Measurements from ENCODE around the gene CNBD2. TPM values are rescaled to one million over a fixed set of nuclear protein-coding genes. Genes with fewer than 3 reads are reported as not detected.
"Not testable (repeated sequence)": the region's sequence is repeated elsewhere in the genome, so short reads cannot be mapped to it uniquely, and the experiment has no call there.

CNBD2 gene
- total RNA-seq, 1 experiment from 2014 or later = 3.1 TPM

DNA sequence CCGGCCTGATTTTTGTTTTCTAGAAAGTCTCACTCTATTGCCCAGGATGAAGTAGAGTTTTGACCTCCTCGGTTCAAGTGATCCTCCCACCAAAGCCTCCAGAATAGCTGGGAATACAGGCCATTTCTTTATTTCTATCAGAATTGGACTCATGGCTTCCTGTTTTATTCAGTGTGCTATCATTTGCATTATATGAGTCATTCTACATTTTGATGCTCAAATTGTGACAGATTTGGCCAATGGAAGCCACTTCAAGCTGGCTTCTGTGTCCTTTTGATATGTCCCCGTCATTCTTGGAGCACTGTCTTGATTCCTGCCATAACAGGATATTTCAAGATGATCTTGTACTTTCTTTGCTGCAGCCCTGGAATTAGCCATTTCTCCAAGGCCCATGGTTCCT is 75.1 kb downstream of the CNBD2 start:
- ChIA-PET POLR2A (ENCODE audit: low non-redundant PET) (no interaction called here), CTCF (no interaction called here)
- H3K9me3 ChIP-seq (ENCODE audit: low read depth, low read length, poor library complexity, severe bottlenecking) = no peaks in the 10 kb centered on the region
- H3K4me3 ChIP-seq (ENCODE audit: low read depth, low read length, poor library complexity, severe bottlenecking) = no peak overlapping the region
- H3K4me1 ChIP-seq (ENCODE audit: insufficient read depth, low read length, poor library complexity, severe bottlenecking) = no peaks in the 10 kb centered on the region
- intact Hi-C loops (cut with micrococcal nuclease; ENCODE audit: unreplicated experiment) = no loop called here
- no peak for TF ChIP-seq EZH2 (IDR thresholded peaks at IDR 0.05; ENCODE audit: borderline replicate concordance, low read depth, low read length, poor library complexity, severe bottlenecking)
- TF ChIP-seq, protein P1, sequence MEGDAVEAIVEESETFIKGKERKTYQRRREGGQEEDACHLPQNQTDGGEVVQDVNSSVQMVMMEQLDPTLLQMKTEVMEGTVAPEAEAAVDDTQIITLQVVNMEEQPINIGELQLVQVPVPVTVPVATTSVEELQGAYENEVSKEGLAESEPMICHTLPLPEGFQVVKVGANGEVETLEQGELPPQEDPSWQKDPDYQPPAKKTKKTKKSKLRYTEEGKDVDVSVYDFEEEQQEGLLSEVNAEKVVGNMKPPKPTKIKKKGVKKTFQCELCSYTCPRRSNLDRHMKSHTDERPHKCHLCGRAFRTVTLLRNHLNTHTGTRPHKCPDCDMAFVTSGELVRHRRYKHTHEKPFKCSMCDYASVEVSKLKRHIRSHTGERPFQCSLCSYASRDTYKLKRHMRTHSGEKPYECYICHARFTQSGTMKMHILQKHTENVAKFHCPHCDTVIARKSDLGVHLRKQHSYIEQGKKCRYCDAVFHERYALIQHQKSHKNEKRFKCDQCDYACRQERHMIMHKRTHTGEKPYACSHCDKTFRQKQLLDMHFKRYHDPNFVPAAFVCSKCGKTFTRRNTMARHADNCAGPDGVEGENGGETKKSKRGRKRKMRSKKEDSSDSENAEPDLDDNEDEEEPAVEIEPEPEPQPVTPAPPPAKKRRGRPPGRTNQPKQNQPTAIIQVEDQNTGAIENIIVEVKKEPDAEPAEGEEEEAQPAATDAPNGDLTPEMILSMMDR (conservative IDR thresholded peaks at IDR 0.05; ENCODE audit: low read depth, low read length) = no peak
- H3K27me3 ChIP-seq (replicated peaks; ENCODE audit: insufficient read depth, low read depth, low read length, poor library complexity) = no peaks in the 10 kb centered on the region
- BruUV-seq (replicated peaks) = no TSS peak
- no peak for DNase-seq (ENCODE audit: low spot score)
- H3K36me3 ChIP-seq (ENCODE audit: insufficient read depth, low read length, poor library complexity, severe bottlenecking) = peaks cover 5% of the 10 kb centered on the region
- H3K27ac ChIP-seq (ENCODE audit: low read depth, low read length, poor library complexity, severe bottlenecking) = no peak overlapping the region

DNA sequence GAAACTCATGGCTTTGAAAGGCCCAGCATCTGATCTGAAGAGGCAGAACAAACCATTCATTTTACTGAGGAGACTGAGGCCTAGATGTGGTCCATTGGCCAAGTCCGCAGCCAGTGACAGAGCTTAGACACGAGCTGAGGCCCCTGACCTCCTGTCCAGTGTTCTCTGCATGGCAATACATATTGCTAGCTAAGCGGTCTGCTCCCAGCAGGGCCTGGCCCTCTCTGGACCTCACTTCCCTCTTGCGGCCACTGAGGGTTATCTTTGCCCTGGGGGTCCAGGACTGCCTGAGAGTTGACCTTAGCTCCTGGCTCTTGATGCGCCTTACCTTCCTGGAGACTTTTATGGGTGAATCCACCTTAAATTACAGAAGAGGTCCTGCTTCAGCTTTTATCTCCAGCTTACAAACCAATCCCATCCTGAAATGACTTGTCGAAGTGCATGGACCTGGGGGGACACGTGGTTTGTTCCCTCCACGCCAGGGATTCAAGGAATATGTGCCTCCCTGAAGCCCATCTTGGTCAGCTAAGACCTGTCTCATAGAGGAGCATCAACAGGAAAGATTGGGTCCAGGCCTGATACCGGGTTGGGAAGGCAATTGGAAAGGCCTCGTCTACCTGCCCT is 75.6 kb downstream of the CNBD2 start:
- BruUV-seq (replicated peaks) = no TSS peak
- Histone ChIP-seq H3K4me3 (ENCODE audit: low read depth, low read length, poor library complexity, severe bottlenecking) (no peak overlapping the region), H3K4me1 (ENCODE audit: insufficient read depth, low read length, poor library complexity, severe bottlenecking) (no peaks in the 10 kb centered on the region), H3K9me3 (ENCODE audit: low read depth, low read length, poor library complexity, severe bottlenecking) (no peaks in the 10 kb centered on the region), H3K27me3 (replicated peaks; ENCODE audit: insufficient read depth, low read depth, low read length, poor library complexity) (no peaks in the 10 kb centered on the region), H3K36me3 (ENCODE audit: insufficient read depth, low read length, poor library complexity, severe bottlenecking) (peaks cover 5% of the 10 kb centered on the region), H3K27ac (ENCODE audit: low read depth, low read length, poor library complexity, severe bottlenecking) (no peak overlapping the region)
- DNase-seq (ENCODE audit: low spot score) = no peak
- intact Hi-C loops (cut with micrococcal nuclease; ENCODE audit: unreplicated experiment) = no loop called here
- CTCF ChIA-PET = no interaction called here
- no peak for TF ChIP-seq EZH2 (IDR thresholded peaks at IDR 0.05; ENCODE audit: borderline replicate concordance, low read depth, low read length, poor library complexity, severe bottlenecking)
- TF ChIP-seq, protein P1 (conservative IDR thresholded peaks at IDR 0.05; ENCODE audit: low read depth, low read length) = no peak
- POLR2A ChIA-PET (ENCODE audit: low non-redundant PET) = interaction anchor here (0.6 kb wide), 1 partner anchor 235 kb away, joined by 10 read pairs; no protein-coding TSS in a partner anchor

DNA sequence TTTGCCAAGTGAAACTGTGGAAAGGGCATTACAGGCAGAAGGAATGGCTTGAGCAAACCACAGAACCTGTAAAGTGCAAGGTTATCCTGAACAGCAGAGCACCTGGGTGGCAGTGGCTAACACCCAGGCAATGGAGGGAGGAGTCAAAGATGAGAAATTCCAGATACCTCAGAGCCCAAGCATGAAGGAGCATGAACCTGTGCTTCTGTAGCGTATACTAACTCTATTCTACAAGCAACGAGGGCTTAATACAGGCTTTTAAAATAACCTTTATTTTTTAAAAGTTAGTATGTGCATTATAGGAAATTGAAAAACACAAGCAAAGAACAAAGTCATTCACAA is 77.0 kb downstream of the CNBD2 start:
- BruUV-seq (replicated peaks) = no TSS peak
- intact Hi-C loops (cut with micrococcal nuclease; ENCODE audit: unreplicated experiment) = no loop called here
- H3K27me3 ChIP-seq (replicated peaks; ENCODE audit: insufficient read depth, low read depth, low read length, poor library complexity) = no peaks in the 10 kb centered on the region
- DNase-seq (ENCODE audit: low spot score) = no peak
- H3K9me3 ChIP-seq (ENCODE audit: low read depth, low read length, poor library complexity, severe bottlenecking) = no peaks in the 10 kb centered on the region
- ChIA-PET CTCF (no interaction called here), POLR2A (ENCODE audit: low non-redundant PET) (interaction anchor here (0.6 kb wide), 1 partner anchor 11 kb away, joined by 11 read pairs; no protein-coding TSS in a partner anchor)
- peaks cover 5% of the 10 kb centered on the region for H3K36me3 ChIP-seq (ENCODE audit: insufficient read depth, low read length, poor library complexity, severe bottlenecking)
- TF ChIP-seq EZH2 (IDR thresholded peaks at IDR 0.05; ENCODE audit: borderline replicate concordance, low read depth, low read length, poor library complexity, severe bottlenecking) = no peak
- TF ChIP-seq, protein P1 (conservative IDR thresholded peaks at IDR 0.05; ENCODE audit: low read depth, low read length) = no peak
- no peaks in the 10 kb centered on the region for H3K4me1 ChIP-seq (ENCODE audit: insufficient read depth, low read length, poor library complexity, severe bottlenecking)
- H3K27ac ChIP-seq (ENCODE audit: low read depth, low read length, poor library complexity, severe bottlenecking) = no peak overlapping the region
- no peak overlapping the region for H3K4me3 ChIP-seq (ENCODE audit: low read depth, low read length, poor library complexity, severe bottlenecking)

DNA sequence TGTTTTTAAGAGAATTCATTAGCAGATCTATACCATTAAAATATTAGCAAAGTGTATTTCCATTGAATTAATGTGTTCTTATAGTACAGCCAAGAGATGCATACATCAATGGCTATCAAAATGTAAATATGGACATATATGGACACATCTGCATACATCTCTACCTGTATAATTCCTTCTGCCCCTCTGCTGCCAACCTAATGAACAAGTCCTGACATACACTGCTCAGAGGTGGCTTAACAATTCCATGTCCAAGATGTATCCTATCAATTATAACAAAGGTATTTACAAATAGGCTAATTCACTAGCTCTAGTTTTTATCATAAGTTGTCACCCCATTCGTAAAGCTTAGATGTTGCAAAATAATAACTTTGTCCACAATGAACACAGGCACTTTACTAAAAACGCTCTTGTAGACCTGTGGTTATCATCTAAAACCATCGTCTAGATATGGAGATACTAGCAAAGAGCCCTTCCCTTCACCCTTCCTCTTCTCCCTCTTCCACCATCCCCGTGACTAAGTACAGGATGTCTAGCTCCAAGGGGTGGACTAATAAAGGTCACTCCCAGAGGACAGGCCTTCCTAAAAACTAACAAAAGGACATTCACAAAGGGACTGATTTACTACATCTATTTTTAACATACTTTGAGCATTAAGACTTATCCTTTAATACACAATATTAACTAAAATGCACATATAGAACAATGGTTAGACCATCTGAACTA is 77.8 kb downstream of the CNBD2 start:
- H3K4me1 ChIP-seq (ENCODE audit: insufficient read depth, low read length, poor library complexity, severe bottlenecking); BruUV-seq (replicated peaks); DNase-seq (ENCODE audit: low spot score); intact Hi-C loops (cut with micrococcal nuclease; ENCODE audit: unreplicated experiment); H3K27me3 ChIP-seq (replicated peaks; ENCODE audit: insufficient read depth, low read depth, low read length, poor library complexity); H3K27ac ChIP-seq (ENCODE audit: low read depth, low read length, poor library complexity, severe bottlenecking); H3K9me3 ChIP-seq (ENCODE audit: low read depth, low read length, poor library complexity, severe bottlenecking); CTCF ChIA-PET; H3K36me3 ChIP-seq (ENCODE audit: insufficient read depth, low read length, poor library complexity, severe bottlenecking); POLR2A ChIA-PET (ENCODE audit: low non-redundant PET); H3K4me3 ChIP-seq (ENCODE audit: low read depth, low read length, poor library complexity, severe bottlenecking): not testable (repeated sequence)

DNA sequence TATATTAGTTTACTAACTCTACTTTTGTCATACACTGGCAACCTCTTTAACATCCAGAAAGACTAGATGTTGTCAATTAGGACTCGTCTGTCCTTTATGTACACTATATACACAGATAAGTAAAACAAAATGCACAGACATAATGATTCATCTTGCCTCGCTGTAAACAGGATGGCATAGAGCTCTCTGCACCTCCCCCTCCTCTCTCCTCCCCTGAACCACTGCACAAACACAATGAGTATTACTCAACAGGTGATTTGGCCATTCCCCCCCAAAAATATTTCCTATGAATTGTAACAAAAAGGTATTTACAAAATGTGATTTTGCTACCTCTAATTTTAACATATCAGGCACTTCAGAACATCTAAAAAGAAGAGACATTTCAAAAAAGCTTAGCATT is 81.0 kb downstream of the CNBD2 start:
- H3K9me3 ChIP-seq (ENCODE audit: low read depth, low read length, poor library complexity, severe bottlenecking); intact Hi-C loops (cut with micrococcal nuclease; ENCODE audit: unreplicated experiment); H3K4me1 ChIP-seq (ENCODE audit: insufficient read depth, low read length, poor library complexity, severe bottlenecking); BruUV-seq (replicated peaks); DNase-seq (ENCODE audit: low spot score); H3K36me3 ChIP-seq (ENCODE audit: insufficient read depth, low read length, poor library complexity, severe bottlenecking); H3K27me3 ChIP-seq (replicated peaks; ENCODE audit: insufficient read depth, low read depth, low read length, poor library complexity); H3K27ac ChIP-seq (ENCODE audit: low read depth, low read length, poor library complexity, severe bottlenecking); CTCF ChIA-PET: not testable (repeated sequence)
- POLR2A ChIA-PET (ENCODE audit: low non-redundant PET) = interaction anchor here (0.6 kb wide), 1 partner anchor 9 kb away, joined by 3 read pairs; no protein-coding TSS in a partner anchor
- peak overlapping the region; percentile 88 for H3K4me3 ChIP-seq (ENCODE audit: low read depth, low read length, poor library complexity, severe bottlenecking)

Data from A673 (cell line).